ENCODE measurements around the gene MRPS31. TPM values are rescaled to one million over a fixed set of nuclear protein-coding genes. Genes with fewer than 3 reads are reported as not detected.

The MRPS31 gene
- total RNA-seq, 2 experiments from 2014 or later: 27.0 to 60.2 TPM

- H3K9me3 ChIP-seq (ENCODE audit: low read length): no peaks in the 10 kb centered on the region
- H2AFZ ChIP-seq (ENCODE audit: low read length): peak overlapping the region; percentile 79
- H4K20me1 ChIP-seq (ENCODE audit: insufficient read depth, low read length): no peaks in the 10 kb centered on the region
- no peaks in the 10 kb centered on the region for H3K9me2 ChIP-seq (ENCODE audit: insufficient read depth, low read length)
- peak overlapping the region; percentile 59 for H3K4me2 ChIP-seq (ENCODE audit: low read length)
- ChIA-PET CTCF (ENCODE audit: unreplicated experiment) (interaction anchor here (0.6 to 1.5 kb wide), 9 partner anchors 21 to 264 kb away, joined by 3 to 7 read pairs (median 3); no protein-coding TSS in a partner anchor), POLR2A (interaction anchor here (0.6 to 2.3 kb wide), 8 partner anchors 11 to 346 kb away, joined by 3 to 7 read pairs (median 4); no protein-coding TSS in a partner anchor)
- TF ChIP-seq EZH2phosphoT487 (IDR thresholded peaks at IDR 0.05; ENCODE audit: borderline replicate concordance, low read depth, low read length) (no peak), CTCF (conservative IDR thresholded peaks at IDR 0.05; ENCODE audit: low read length) (peak; percentile 99)
- DNase-seq (ENCODE audit: low spot score): peak; percentile 86
- H3K4me1 ChIP-seq (ENCODE audit: insufficient read depth, low read length, poor library complexity, severe bottlenecking): peaks cover 51% of the 10 kb centered on the region
- intact Hi-C loops (cut with micrococcal nuclease; ENCODE audit: unreplicated experiment): loop anchor here (1.0 to 10.0 kb wide), 9 partner anchors 37 to 1094 kb away; partner anchors contain the start of gene FOXO1
- no peaks in the 10 kb centered on the region for H3K36me3 ChIP-seq (ENCODE audit: insufficient read depth, low read length)
- no peaks in the 10 kb centered on the region for H3K79me2 ChIP-seq (ENCODE audit: insufficient read depth, low read depth, low read length)
- peak overlapping the region; percentile 48 for H3K4me3 ChIP-seq (ENCODE audit: low read depth, low read length, poor library complexity, severe bottlenecking)
- H3K27ac ChIP-seq (ENCODE audit: low read depth, low read length, poor library complexity, severe bottlenecking): peak overlapping the region; percentile 59
- BruUV-seq (replicated peaks): no TSS peak
Observed at GRCh38 chr13:40777166-40777808, 6.3 kb upstream of the MRPS31 start.

GRCh38 chr13:40776681-40777165, 5.7 kb upstream of the MRPS31 start:
- Histone ChIP-seq H3K9me2 (ENCODE audit: insufficient read depth, low read length) (no peaks in the 10 kb centered on the region), H3K4me1 (ENCODE audit: insufficient read depth, low read length, poor library complexity, severe bottlenecking) (peaks cover 49% of the 10 kb centered on the region), H4K20me1 (ENCODE audit: insufficient read depth, low read length) (no peaks in the 10 kb centered on the region), H3K4me3 (ENCODE audit: low read depth, low read length, poor library complexity, severe bottlenecking) (peak overlapping the region; percentile 48), H3K9me3 (ENCODE audit: low read length) (no peaks in the 10 kb centered on the region), H3K4me2 (ENCODE audit: low read length) (peak overlapping the region; percentile 59), H3K79me2 (ENCODE audit: insufficient read depth, low read depth, low read length) (no peaks in the 10 kb centered on the region), H3K27ac (ENCODE audit: low read depth, low read length, poor library complexity, severe bottlenecking) (peak overlapping the region; percentile 59), H3K36me3 (ENCODE audit: insufficient read depth, low read length) (no peaks in the 10 kb centered on the region), H2AFZ (ENCODE audit: low read length) (peak overlapping the region; percentile 79)
- POLR2A ChIA-PET: interaction anchor here (0.6 to 2.3 kb wide), 7 partner anchors 23 to 340 kb away, joined by 3 to 7 read pairs (median 3); no protein-coding TSS in a partner anchor
- no TSS peak for BruUV-seq (replicated peaks)
- peak; percentile 67 for DNase-seq (ENCODE audit: low spot score)
- CTCF ChIA-PET (ENCODE audit: unreplicated experiment): interaction anchor here (1.0 to 1.4 kb wide), 5 partner anchors 21 to 108 kb away, joined by 3 to 7 read pairs (median 3); no protein-coding TSS in a partner anchor
- intact Hi-C loops (cut with micrococcal nuclease; ENCODE audit: unreplicated experiment): loop anchor here (1.0 to 10.0 kb wide), 9 partner anchors 38 to 1094 kb away; partner anchors contain the start of gene FOXO1
- TF ChIP-seq CTCF (conservative IDR thresholded peaks at IDR 0.05; ENCODE audit: low read length) (no peak), EZH2phosphoT487 (IDR thresholded peaks at IDR 0.05; ENCODE audit: borderline replicate concordance, low read depth, low read length) (no peak)

All from OCI-LY7 (cell line).